ENCODE results near the gene RPL36. TPM values are rescaled to one million over a fixed set of nuclear protein-coding genes. Genes with fewer than 3 reads are reported as not detected.

RPL36 gene
- total and polyA plus RNA-seq, 9 of the 15 experiments (the other 6 are each of a cell fraction or from before 2014, with no cell fraction given) = 350 to 3,412 (median 1,507) TPM

DNA sequence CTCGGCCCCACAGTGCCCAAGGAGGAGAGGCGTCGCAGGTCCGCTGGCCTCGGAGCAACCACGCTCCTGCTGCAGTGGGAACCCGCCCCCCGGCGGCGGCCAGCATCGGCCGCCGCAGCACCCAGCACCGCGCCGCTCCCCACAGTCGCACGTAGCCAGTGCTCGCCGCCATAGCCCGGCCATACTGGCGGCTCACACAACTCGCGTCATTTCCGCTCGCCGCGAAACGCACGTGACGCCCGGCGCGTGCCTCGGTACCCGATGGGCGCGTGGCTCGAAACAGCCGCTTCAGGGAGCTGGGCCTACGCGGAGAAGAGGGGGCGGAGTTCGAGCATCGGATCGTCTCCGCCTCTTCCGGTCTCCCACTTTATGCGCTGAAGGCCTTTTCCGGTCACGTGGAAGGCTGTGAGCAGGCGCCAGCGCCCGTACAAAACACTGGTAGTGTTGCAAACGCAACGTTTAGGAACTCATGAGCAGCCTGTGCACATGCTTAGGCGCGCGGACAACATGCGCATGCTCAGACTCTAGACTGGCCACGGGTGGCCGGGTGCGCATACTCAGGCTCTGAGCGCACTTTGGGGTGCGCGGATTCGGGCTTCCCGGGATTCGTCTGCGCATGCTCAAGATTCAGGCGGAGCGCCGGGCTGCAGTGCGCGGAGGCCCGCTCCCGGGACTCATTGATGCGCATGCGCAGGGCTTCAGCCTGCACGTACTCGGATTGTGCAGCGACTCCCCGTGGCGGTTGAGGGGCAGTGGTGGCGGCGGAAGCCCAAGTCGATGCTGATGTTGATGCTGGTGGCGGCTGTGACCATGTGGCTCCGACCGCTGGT lies 30.1 kb downstream of the RPL36 start, which contains the start of the genes CATSPERD and LONP1 (continued):
- TF ChIP-seq YY1 (IDR thresholded peaks at IDR 0.05; ENCODE audit: borderline replicate concordance in 1 of 3, control insufficient read depth in 1 of 3, extremely low read depth in 1 of 3, insufficient read depth in 3 of 3, insufficient read length in 1 of 3, insufficient replicate concordance in 2 of 3, low read depth in 1 of 3, low read length in 2 of 3) (peak; percentile 89 to 98 (median 98)), NRF1 (conservative IDR thresholded peaks at IDR 0.05 in 1 of 2, IDR thresholded peaks at IDR 0.05 in 1 of 2) (peak; percentile 100), CBX1 (IDR thresholded peaks at IDR 0.05; ENCODE audit: low read depth) (peak; percentile 27; the same call in 1 of the 2 replicates), RB1 (IDR thresholded peaks at IDR 0.05; ENCODE audit: low read depth) (peak; percentile 87; the same call in 1 of the 2 replicates), ZKSCAN3 (CRISPR knock-in tag; IDR thresholded peaks at IDR 0.05) (no peak), FOXK2 (conservative IDR thresholded peaks at IDR 0.05 in 1 of 2, IDR thresholded peaks at IDR 0.05 in 1 of 2; ENCODE audit: low read depth in 2 of 2) (peak; percentile 85 to 96), ZNF12 (CRISPR knock-in tag; IDR thresholded peaks at IDR 0.05) (no peak; the same call in 1 of the 2 replicates), LARP7 (IDR thresholded peaks at IDR 0.05) (no peak), RAD21 (CRISPR knock-in tag; conservative IDR thresholded peaks at IDR 0.05 in 1 of 2, IDR thresholded peaks at IDR 0.05 in 1 of 2) (peak; percentile 41 to 56), HIVEP1 (CRISPR knock-in tag; IDR thresholded peaks at IDR 0.05) (no peak), TFAM (CRISPR knock-in tag; conservative IDR thresholded peaks at IDR 0.05) (no peak), HCFC1 (IDR thresholded peaks at IDR 0.05; ENCODE audit: low read depth, low read length) (peak; percentile 86), SAFB (IDR thresholded peaks at IDR 0.05; ENCODE audit: borderline replicate concordance, low read depth, low read length) (no peak), TGIF2 (CRISPR knock-in tag; IDR thresholded peaks at IDR 0.05) (no peak), ZBED1 (IDR thresholded peaks at IDR 0.05) (no peak), ZNF589 (CRISPR knock-in tag; IDR thresholded peaks at IDR 0.05; ENCODE audit: low read depth) (no peak; the same call in 1 of the 2 replicates), STAT5A (IDR thresholded peaks at IDR 0.05; ENCODE audit: borderline replicate concordance, low read length) (no peak), ELF2 (CRISPR knock-in tag; IDR thresholded peaks at IDR 0.05) (no peak)
- TF ChIP-seq, protein P1, sequence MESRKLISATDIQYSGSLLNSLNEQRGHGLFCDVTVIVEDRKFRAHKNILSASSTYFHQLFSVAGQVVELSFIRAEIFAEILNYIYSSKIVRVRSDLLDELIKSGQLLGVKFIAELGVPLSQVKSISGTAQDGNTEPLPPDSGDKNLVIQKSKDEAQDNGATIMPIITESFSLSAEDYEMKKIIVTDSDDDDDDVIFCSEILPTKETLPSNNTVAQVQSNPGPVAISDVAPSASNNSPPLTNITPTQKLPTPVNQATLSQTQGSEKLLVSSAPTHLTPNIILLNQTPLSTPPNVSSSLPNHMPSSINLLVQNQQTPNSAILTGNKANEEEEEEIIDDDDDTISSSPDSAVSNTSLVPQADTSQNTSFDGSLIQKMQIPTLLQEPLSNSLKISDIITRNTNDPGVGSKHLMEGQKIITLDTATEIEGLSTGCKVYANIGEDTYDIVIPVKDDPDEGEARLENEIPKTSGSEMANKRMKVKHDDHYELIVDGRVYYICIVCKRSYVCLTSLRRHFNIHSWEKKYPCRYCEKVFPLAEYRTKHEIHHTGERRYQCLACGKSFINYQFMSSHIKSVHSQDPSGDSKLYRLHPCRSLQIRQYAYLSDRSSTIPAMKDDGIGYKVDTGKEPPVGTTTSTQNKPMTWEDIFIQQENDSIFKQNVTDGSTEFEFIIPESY (CRISPR knock-in tag; IDR thresholded peaks at IDR 0.05) = peak; percentile 70; the same call in 1 of the 2 replicates
- TF ChIP-seq, protein P2, sequence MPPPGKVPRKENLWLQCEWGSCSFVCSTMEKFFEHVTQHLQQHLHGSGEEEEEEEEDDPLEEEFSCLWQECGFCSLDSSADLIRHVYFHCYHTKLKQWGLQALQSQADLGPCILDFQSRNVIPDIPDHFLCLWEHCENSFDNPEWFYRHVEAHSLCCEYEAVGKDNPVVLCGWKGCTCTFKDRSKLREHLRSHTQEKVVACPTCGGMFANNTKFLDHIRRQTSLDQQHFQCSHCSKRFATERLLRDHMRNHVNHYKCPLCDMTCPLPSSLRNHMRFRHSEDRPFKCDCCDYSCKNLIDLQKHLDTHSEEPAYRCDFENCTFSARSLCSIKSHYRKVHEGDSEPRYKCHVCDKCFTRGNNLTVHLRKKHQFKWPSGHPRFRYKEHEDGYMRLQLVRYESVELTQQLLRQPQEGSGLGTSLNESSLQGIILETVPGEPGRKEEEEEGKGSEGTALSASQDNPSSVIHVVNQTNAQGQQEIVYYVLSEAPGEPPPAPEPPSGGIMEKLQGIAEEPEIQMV (tag; conservative IDR thresholded peaks at IDR 0.05; ENCODE audit: low read depth) = no peak
- TF ChIP-seq, protein P3, sequence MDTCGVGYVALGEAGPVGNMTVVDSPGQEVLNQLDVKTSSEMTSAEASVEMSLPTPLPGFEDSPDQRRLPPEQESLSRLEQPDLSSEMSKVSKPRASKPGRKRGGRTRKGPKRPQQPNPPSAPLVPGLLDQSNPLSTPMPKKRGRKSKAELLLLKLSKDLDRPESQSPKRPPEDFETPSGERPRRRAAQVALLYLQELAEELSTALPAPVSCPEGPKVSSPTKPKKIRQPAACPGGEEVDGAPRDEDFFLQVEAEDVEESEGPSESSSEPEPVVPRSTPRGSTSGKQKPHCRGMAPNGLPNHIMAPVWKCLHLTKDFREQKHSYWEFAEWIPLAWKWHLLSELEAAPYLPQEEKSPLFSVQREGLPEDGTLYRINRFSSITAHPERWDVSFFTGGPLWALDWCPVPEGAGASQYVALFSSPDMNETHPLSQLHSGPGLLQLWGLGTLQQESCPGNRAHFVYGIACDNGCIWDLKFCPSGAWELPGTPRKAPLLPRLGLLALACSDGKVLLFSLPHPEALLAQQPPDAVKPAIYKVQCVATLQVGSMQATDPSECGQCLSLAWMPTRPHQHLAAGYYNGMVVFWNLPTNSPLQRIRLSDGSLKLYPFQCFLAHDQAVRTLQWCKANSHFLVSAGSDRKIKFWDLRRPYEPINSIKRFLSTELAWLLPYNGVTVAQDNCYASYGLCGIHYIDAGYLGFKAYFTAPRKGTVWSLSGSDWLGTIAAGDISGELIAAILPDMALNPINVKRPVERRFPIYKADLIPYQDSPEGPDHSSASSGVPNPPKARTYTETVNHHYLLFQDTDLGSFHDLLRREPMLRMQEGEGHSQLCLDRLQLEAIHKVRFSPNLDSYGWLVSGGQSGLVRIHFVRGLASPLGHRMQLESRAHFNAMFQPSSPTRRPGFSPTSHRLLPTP (IDR thresholded peaks at IDR 0.05; ENCODE audit: borderline replicate concordance, extremely low read depth, insufficient read length) = peak; percentile 77

All from K562 (cell line).